ENCODE data around the gene PPP1R9B.
A peak's percentile ranks its signal among the peaks of the same experiment; 100 is the strongest.

PPP1R9B gene

GRCh38 chr17:50187751-50188530 lies 37.5 kb upstream of the PPP1R9B start:
- no peak for DNase-seq (ENCODE audit: low read depth in 2 of 2)

GRCh38 chr17:50187394-50187725 lies 36.9 kb upstream of the PPP1R9B start:
- no peak for DNase-seq (ENCODE audit: low read depth in 2 of 2)

- DNase-seq (ENCODE audit: low read depth in 2 of 2) = no peak
Observed at GRCh38 chr17:50186661-50187393, 36.4 kb upstream of the PPP1R9B start.

GRCh38 chr17:50185631-50186471 lies 35.4 kb upstream of the PPP1R9B start:
- DNase-seq (ENCODE audit: low read depth in 2 of 2) = no peak

- DNase-seq (ENCODE audit: low read depth in 2 of 2) = no peak
Observed at GRCh38 chr17:50184611-50185398, 34.3 kb upstream of the PPP1R9B start.

- no peak for DNase-seq (ENCODE audit: low read depth in 2 of 2)
Observed at GRCh38 chr17:50184064-50184463, 33.6 kb upstream of the PPP1R9B start.

- DNase-seq (ENCODE audit: low read depth in 2 of 2) = no peak
Observed at GRCh38 chr17:50183421-50183994, 33.0 kb upstream of the PPP1R9B start.

- DNase-seq (ENCODE audit: low read depth in 2 of 2) = no peak
Observed at GRCh38 chr17:50182783-50183420, 32.4 kb upstream of the PPP1R9B start.

- no peak for DNase-seq (ENCODE audit: low read depth in 2 of 2)
Observed at GRCh38 chr17:50181591-50182560, 31.4 kb upstream of the PPP1R9B start.

- DNase-seq (ENCODE audit: low read depth in 2 of 2) = no peak
Observed at GRCh38 chr17:50181144-50181543, 30.7 kb upstream of the PPP1R9B start.

- no peak for DNase-seq (ENCODE audit: low read depth in 2 of 2)
Observed at GRCh38 chr17:50180620-50181019, 30.1 kb upstream of the PPP1R9B start.

- no peak for DNase-seq (ENCODE audit: low read depth in 2 of 2)
Observed at GRCh38 chr17:50180111-50180510, 29.6 kb upstream of the PPP1R9B start.

- DNase-seq (ENCODE audit: low read depth in 2 of 2) = peak in 1 of 2 donors; percentile 24
Observed at GRCh38 chr17:50177983-50178834, 27.7 kb upstream of the PPP1R9B start.

GRCh38 chr17:50177476-50177875 lies 27.0 kb upstream of the PPP1R9B start:
- no peak for DNase-seq (ENCODE audit: low read depth in 2 of 2)

- DNase-seq (ENCODE audit: low read depth in 2 of 2) = no peak
Observed at GRCh38 chr17:50176559-50177357, 26.3 kb upstream of the PPP1R9B start.

- DNase-seq (ENCODE audit: low read depth in 2 of 2) = no peak
Observed at GRCh38 chr17:50175035-50175807, 24.7 kb upstream of the PPP1R9B start.

GRCh38 chr17:50174444-50174843 lies 24.0 kb upstream of the PPP1R9B start:
- no peak for DNase-seq (ENCODE audit: low read depth in 2 of 2)

Data from stimulated activated CD8-positive, alpha-beta memory T cell treated with anti-CD3 and anti-CD28 coated beads, Interleukin-2, amount 100 ng/mL, for 1 hour (primary cell).